GM12878 (cell line): ENCODE data around the gene IGF2BP2. TPM values are rescaled to one million over a fixed set of nuclear protein-coding genes. Genes with fewer than 3 reads are reported as not detected.

Source experiments
- ATAC-seq: fragments of 200-7000 bp; cut with Tn5 transposase; 3 replicates; pipeline ENCODE4 v1.9.1; 2020; ENCODE audit warnings: mild to moderate bottlenecking, moderate library complexity
- BruUV-seq: library from RNA; stranded (reverse); fragments of 400-500 nt; replicated peaks from 2 replicates; lab custom pipeline; 2021; lab: Mats Ljungman, UMichigan
- CTCF ChIA-PET: fragments of 300-600 bp; sonication (Branson Sonifier 250); formaldehyde crosslinking; extraction: SDS; loops from one replicate; lab custom pipeline; 2021; ENCODE audit warnings: inconsistent platforms; lab: Yijun Ruan, JAX
- POLR2A ChIA-PET: fragments of 350-600 bp; formaldehyde crosslinking; extraction: SDS; loops from one replicate; lab custom pipeline; 2021; ENCODE audit warnings: inconsistent platforms; lab: Charles Lee
- RAD21 ChIA-PET: fragments of 300-600 bp; sonication (Branson Sonifier 250); formaldehyde crosslinking; loops from one replicate; lab custom pipeline; 2023; ENCODE audit warnings: antibody characterized with exemption; ENCODE audit not compliant: unreplicated experiment; lab: Charles Lee
- SMC1A ChIA-PET: fragments of 300-600 bp; sonication (Branson Sonifier 250); formaldehyde crosslinking; loops from one replicate; lab custom pipeline; 2023; ENCODE audit not compliant: unreplicated experiment, uncharacterized antibody; lab: Charles Lee
- DNase-seq: peaks from one replicate; pipeline ENCODE4 v3.0.0-alpha.2; 2011; ENCODE audit warnings: low read depth, low spot score
- FAIRE-seq: peaks from 3 replicates; lab custom pipeline; 2011; peaks lifted over from hg19 to GRCh38; lab: Jason Lieb, UNC
- H2AFZ ChIP-seq: 2 replicates; pipeline ENCODE4 v1.6.0; 2011; ENCODE audit warnings: low read depth, low read length, control low read depth; ENCODE audit not compliant: control insufficient read depth
- H3K27ac ChIP-seq: 2 replicates; pipeline ENCODE4 v1.5.1; 2011; ENCODE audit warnings: control low read depth; ENCODE audit not compliant: control insufficient read depth, insufficient read depth
- H3K27me3 ChIP-seq, 2 experiments: replicated peaks in 1 of 2; 2 replicates each; pipeline versions ENCODE4 v1.6.0 to v1.6.1; 2011; ENCODE audit warnings: low read length in 1 of 2; ENCODE audit not compliant: control insufficient read depth in 2 of 2, insufficient read depth in 2 of 2
- H3K36me3 ChIP-seq, 2 experiments: 2 replicates each; pipeline ENCODE4 v1.5.1; 2011; ENCODE audit warnings: low read length in 1 of 2; ENCODE audit not compliant: control insufficient read depth in 2 of 2, insufficient read depth in 2 of 2
- H3K4me1 ChIP-seq: 2 replicates; pipeline ENCODE4 v1.6.1; 2011; ENCODE audit warnings: mild to moderate bottlenecking, low read length, moderate library complexity, mixed read lengths; ENCODE audit not compliant: control insufficient read depth, insufficient read depth
- H3K4me2 ChIP-seq: 2 replicates; pipeline ENCODE4 v1.6.0; 2011; ENCODE audit warnings: control low read depth; ENCODE audit not compliant: control insufficient read depth, insufficient read depth
- H3K4me3 ChIP-seq: fragments of 200-600 bp; sonication (generic); 2 replicates; pipeline ENCODE4 v1.5.1; 2016
- H3K79me2 ChIP-seq: 2 replicates; pipeline ENCODE4 v1.6.0; 2011; ENCODE audit warnings: low read length; ENCODE audit not compliant: control insufficient read depth, insufficient read depth
- H3K9ac ChIP-seq: 2 replicates; pipeline ENCODE4 v1.8.0; 2011; ENCODE audit warnings: low read length, control low read depth, mixed read lengths; ENCODE audit not compliant: control insufficient read depth, insufficient read depth
- H3K9me3 ChIP-seq: replicated peaks from 3 replicates; pipeline ENCODE4 v1.5.1; 2011; ENCODE audit warnings: mild to moderate bottlenecking, low read length; ENCODE audit not compliant: control insufficient read depth, insufficient read depth
- H4K20me1 ChIP-seq: 2 replicates; pipeline ENCODE4 v1.6.0; 2011; ENCODE audit not compliant: control insufficient read depth, insufficient read depth
- BCL11A ChIP-seq: IDR thresholded peaks from 2 replicates; pipeline ENCODE4 v1.6.1; 2011; ENCODE audit warnings: low read depth, low read length
- CTCF ChIP-seq, 3 experiments: IDR thresholded peaks in 2 of 3; conservative IDR thresholded peaks in 1 of 3; 2 replicates each; pipeline ENCODE4 v1.5.1; 2011; ENCODE audit warnings: low read depth in 3 of 3, low read length in 3 of 3, mild to moderate bottlenecking in 3 of 3, control low read depth in 2 of 3, moderate library complexity in 2 of 3, inconsistent platforms in 1 of 3, mixed read lengths in 1 of 3; ENCODE audit not compliant: control insufficient read depth in 2 of 3, insufficient read depth in 1 of 3; ENCODE audit errors: extremely low read depth in 1 of 3
- IKZF1 ChIP-seq: fragments of 450-650 bp; conservative IDR thresholded peaks from 2 replicates; pipeline ENCODE4 v1.6.1; 2017; ENCODE audit warnings: antibody characterized with exemption, mild to moderate bottlenecking
- JUNB ChIP-seq: IDR thresholded peaks from 2 replicates; pipeline ENCODE4 v1.6.1; 2016; ENCODE audit warnings: antibody characterized with exemption, mild to moderate bottlenecking
- MTA3 ChIP-seq: IDR thresholded peaks from 2 replicates; pipeline ENCODE4 v1.6.1; 2012; ENCODE audit warnings: low read length, inconsistent platforms, borderline replicate concordance
- NFYA ChIP-seq: IDR thresholded peaks from 2 replicates; pipeline ENCODE4 v1.6.1; 2011; ENCODE audit warnings: low read depth, mild to moderate bottlenecking, low read length, improper control_type of control experiment, borderline replicate concordance
- NKRF ChIP-seq: fragments of 450-650 bp; conservative IDR thresholded peaks from 2 replicates; pipeline ENCODE4 v1.6.1; 2017; ENCODE audit warnings: mild to moderate bottlenecking, moderate library complexity
- RAD51 ChIP-seq: fragments of 450-650 bp; IDR thresholded peaks from 2 replicates; pipeline ENCODE4 v1.6.1; 2016; ENCODE audit warnings: moderate library complexity, mild to moderate bottlenecking, inconsistent platforms
- SUPT20H ChIP-seq: IDR thresholded peaks from 2 replicates; pipeline ENCODE4 v1.6.1; 2011; ENCODE audit warnings: low read depth, mild to moderate bottlenecking, low read length, moderate library complexity, borderline replicate concordance; ENCODE audit not compliant: control insufficient read depth
- TBL1XR1 ChIP-seq: IDR thresholded peaks from 2 replicates; pipeline ENCODE4 v1.6.1; 2012; ENCODE audit warnings: low read depth, low read length, improper control_type of control experiment
- YBX1 ChIP-seq: fragments of 450-650 bp; IDR thresholded peaks from 2 replicates; pipeline ENCODE4 v1.6.1; 2016; ENCODE audit warnings: antibody characterized with exemption
- WGBS: methylation state at CpG from one replicate; pipeline ENCODE4 v1.1.6; 2016; ENCODE audit warnings: low lambda C conversion rate; ENCODE audit not compliant: insufficient replicate concordance, insufficient coverage; ENCODE audit errors: missing lambda C conversion rate; 5-methylcytosine and 5-hydroxymethylcytosine counted together
- in situ Hi-C: fragments of 300-500 bp; cut with MboI; formaldehyde crosslinking; loops from 9 replicates; pipeline ENCODE4 v1.14.3; 2018; ENCODE audit warnings: mixed read lengths
- intact Hi-C: fragments of 100-400 bp; cut with micrococcal nuclease; formaldehyde crosslinking; loops from one replicate; pipeline ENCODE4 v1.14.2; 2022; ENCODE audit not compliant: unreplicated experiment
- polyA plus RNA-seq, 11 experiments: library from polyadenylated mRNA; depleted of rRNA in 4 of 11; unstranded in 6 of 11; stranded (reverse) in 5 of 11; fragments of >200 nt; fragmentation: Nextera tagmentation in 4 of 11; fragmentation: Illumina TruSeq in 1 of 11; extraction: Ambion mirVana in 4 of 11; extraction: Trizol in 1 of 11; gene quantifications; 1 replicate in 1 of 11; 2 replicates in 10 of 11; pipeline versions ENCODE4 v1.2.1 to v1.2.3, GENCODE V29; 2011 to 2016; ENCODE audit warnings: inconsistent platforms in 2 of 11, missing spikeins in 2 of 11, low read depth in 1 of 11
- total RNA-seq, 4 experiments: library from RNA; depleted of rRNA in 3 of 4; stranded (reverse); fragments of >200 nt in 3 of 4; fragmentation: Illumina TruSeq in 1 of 4; extraction: Trizol in 1 of 4; gene quantifications; 2 replicates each; pipeline versions ENCODE4 v1.2.1 to v1.2.3, GENCODE V29; 2013 to 2021
- TF ChIP-seq, protein P1 (sequence below): fragments of 150-350 bp; IDR thresholded peaks from 2 replicates; pipeline ENCODE4 v1.6.1; 2016; ENCODE audit warnings: low read depth, low read length

The IGF2BP2 gene
- total and polyA plus RNA-seq, 10 of the 15 experiments (the other 5 are each of a cell fraction or from before 2014, with no cell fraction given): 0.25 to 0.72 TPM; not detected in 8

DNA sequence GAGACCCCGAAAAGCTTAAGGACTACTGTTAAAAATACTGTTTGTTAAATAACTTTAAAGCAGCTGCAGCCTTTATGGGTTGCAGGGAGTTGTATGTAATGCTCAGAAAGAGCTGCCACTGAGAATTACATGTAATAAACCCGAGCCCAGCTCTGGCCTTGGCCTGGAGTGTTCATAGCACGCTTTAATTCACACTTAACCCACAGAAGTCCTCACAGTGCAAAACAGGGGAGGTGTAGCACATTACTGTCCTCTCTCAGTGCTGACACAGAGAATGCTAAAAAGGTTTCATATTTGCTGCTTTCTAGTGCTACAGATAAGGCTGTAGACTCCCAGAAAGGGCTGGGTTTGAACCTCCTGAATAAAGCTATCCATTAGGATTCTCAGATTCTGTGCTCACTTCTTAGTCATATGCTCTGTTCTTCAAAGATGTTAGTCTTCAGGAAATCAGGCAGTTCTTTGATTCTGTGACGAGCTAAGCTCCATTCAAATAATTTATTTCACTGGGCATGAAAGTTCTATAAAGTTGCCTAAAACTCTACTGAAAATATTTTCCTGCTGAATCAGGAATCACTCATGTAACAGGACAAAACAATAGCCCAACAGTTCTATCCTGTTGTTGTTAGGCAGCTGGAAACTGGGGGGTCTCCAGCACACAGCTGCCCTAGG is 130.7 kb downstream of the IGF2BP2 start:
- Histone ChIP-seq H3K27ac (no peak overlapping the region), H3K27me3 (peaks cover 0 to 5% of the 10 kb centered on the region in 2 experiments; a peak in 2 of 4 replicates), H3K4me2 (no peak overlapping the region), H4K20me1 (no peaks in the 10 kb centered on the region), H3K79me2 (no peaks in the 10 kb centered on the region), H2AFZ (no peak overlapping the region), H3K9ac (no peak overlapping the region), H3K36me3 (no peaks in the 10 kb centered on the region), H3K9me3 (no peaks in the 10 kb centered on the region), H3K4me3 (no peak overlapping the region), H3K4me1 (no peaks in the 10 kb centered on the region)
- FAIRE-seq: no peak
- ATAC-seq: no peak
- BruUV-seq: no TSS peak
- WGBS: 0% methylated on average over 4 of the region's 4 CpGs
- no peak for DNase-seq
- POLR2A ChIA-PET: no interaction called here
- in situ Hi-C loops: no loop called here
- SMC1A ChIA-PET: interaction anchor here (1.1 kb wide), 1 partner anchor 53 kb away, joined by 3 read pairs; no protein-coding TSS in a partner anchor
- RAD21 ChIA-PET: interaction anchor here (1.1 kb wide), 1 partner anchor 34 kb away, joined by 3 read pairs; no protein-coding TSS in a partner anchor
- CTCF ChIA-PET: interaction anchor here (0.8 to 2.1 kb wide), 3 partner anchors 34 to 73 kb away, joined by 3 to 9 read pairs (median 3); no protein-coding TSS in a partner anchor
- intact Hi-C loops: no loop called here
- TF ChIP-seq SUPT20H (no peak), TBL1XR1 (no peak), YBX1 (no peak), CTCF (IDR thresholded peaks at IDR 0.05 in 2 of 3, conservative IDR thresholded peaks at IDR 0.05 in 1 of 3; ENCODE audit: control insufficient read depth in 2 of 3, extremely low read depth in 1 of 3, insufficient read depth in 1 of 3, low read depth in 3 of 3, low read length in 3 of 3) (no peak), MTA3 (no peak), RAD51 (no peak), BCL11A (no peak), NFYA (no peak), JUNB (no peak), IKZF1 (no peak), NKRF (no peak)
- TF ChIP-seq, protein P1, sequence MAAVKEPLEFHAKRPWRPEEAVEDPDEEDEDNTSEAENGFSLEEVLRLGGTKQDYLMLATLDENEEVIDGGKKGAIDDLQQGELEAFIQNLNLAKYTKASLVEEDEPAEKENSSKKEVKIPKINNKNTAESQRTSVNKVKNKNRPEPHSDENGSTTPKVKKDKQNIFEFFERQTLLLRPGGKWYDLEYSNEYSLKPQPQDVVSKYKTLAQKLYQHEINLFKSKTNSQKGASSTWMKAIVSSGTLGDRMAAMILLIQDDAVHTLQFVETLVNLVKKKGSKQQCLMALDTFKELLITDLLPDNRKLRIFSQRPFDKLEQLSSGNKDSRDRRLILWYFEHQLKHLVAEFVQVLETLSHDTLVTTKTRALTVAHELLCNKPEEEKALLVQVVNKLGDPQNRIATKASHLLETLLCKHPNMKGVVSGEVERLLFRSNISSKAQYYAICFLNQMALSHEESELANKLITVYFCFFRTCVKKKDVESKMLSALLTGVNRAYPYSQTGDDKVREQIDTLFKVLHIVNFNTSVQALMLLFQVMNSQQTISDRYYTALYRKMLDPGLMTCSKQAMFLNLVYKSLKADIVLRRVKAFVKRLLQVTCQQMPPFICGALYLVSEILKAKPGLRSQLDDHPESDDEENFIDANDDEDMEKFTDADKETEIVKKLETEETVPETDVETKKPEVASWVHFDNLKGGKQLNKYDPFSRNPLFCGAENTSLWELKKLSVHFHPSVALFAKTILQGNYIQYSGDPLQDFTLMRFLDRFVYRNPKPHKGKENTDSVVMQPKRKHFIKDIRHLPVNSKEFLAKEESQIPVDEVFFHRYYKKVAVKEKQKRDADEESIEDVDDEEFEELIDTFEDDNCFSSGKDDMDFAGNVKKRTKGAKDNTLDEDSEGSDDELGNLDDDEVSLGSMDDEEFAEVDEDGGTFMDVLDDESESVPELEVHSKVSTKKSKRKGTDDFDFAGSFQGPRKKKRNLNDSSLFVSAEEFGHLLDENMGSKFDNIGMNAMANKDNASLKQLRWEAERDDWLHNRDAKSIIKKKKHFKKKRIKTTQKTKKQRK: no peak
